Measurements from ENCODE around the gene GPAT3.

The GPAT3 gene

DNA sequence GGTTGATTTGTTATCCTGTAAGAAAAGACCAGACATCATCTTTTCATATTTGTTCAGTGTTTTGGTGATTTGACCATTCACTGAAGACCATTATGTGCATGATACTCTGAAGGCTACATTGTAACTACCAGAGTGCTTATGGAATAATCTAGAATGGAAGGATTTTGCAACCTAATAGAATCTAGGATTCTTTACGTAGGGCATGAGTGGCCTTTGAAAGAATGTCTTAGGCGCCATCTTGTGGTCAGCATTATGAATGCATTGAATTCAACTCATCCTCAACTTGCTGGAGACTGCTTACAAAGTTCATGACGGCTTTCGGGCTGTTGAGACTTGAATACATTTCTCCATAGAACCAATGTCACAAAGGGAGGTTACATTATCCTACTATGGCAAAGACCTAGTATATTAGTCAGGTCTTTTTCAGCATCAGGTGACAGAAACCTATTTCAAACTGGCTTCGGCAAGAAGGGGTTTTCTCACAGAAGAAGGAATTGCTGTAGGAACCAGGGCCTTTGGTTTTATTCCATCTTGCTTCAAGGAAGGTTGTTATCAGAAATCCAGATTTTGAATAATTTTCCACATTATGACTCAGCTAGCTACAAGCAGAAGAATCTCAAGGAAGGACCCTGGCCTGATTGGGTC, 104.1 kb downstream of the GPAT3 start:
- DNase-seq: peak in 32 of 56 donors; percentile 1 to 82 (median 12)

GRCh38 chr4:83643036-83643435, 107.1 kb downstream of the GPAT3 start:
- no peak for DNase-seq

DNA sequence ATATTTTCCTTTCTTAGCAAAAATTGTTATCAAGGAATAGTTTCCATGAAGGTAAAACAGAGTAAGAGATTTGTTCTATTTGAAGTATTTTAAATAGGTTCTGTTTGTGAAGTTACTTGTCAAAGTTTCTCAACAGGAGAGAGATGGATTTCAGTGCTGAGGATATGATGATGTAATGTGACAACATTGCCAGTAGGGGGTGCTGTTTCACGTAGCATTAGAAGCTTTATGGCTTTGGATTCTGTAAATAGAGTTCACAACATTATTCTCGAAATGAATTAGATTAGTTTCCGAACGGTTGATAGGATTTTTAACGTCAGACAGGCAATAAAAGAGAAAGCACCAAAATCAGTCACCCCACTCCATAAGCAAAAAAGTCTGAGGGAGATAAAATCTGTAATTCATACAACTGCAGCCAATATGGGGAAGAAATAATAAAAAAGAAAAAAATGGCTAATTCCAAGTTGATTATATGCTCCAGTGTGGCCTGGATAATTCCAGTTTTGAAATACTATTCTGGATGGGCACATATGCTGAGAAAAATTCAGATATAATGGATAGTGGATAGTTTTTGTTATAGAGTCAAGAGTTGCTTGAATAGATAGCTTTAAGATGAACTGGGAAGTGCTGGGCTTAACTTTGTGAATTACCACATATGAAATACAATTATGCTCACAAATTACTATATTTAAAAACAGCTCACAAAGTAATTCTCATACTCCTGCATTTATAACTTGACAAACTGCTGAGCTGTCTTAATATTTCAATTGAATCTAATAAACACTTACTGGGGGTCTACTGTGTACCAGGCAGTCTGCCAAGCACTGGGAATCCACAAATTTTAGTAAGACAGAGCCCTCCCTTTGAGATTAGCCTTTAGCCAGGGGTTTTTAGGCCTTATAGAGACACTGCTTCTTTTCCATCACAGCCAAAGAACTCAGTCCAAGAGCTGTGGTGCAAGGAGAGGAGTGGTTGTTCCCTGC, 109.1 kb downstream of the GPAT3 start:
- DNase-seq: peak in 9 of 56 donors; percentile 1 to 47 (median 14)

DNA sequence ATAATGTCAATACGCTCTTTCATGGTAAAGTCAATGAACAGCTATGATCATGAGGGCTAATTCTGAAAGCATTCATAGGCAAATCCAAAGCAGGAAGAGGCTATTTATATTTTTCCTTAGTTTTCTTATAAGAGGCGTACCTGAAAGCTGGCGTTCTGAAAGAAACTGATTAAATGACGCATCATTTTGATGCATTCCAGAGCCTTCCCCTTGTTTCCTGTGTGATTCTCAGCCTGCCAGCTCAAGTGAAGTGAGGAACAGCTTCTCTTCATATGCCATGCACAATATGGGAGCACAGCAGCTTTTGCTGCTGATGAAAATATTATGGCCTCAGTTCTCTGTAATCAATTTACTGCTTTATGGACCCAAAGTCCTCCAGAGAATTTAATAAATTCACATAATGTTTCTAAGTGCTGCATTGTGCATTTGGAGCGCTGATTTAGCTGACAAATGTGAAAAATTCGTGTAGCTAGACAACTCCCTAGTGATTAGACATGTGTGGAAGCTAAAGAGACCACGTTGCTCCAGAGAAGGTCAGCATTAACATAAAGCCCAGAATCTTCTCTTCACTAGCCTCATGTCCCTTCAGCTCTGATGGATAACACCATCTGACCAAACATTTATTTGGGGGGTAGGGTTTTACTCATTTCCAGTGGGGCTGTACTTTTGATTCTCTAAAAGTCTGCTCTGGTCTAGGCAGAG, 110.8 kb downstream of the GPAT3 start:
- no peak for DNase-seq

DNA sequence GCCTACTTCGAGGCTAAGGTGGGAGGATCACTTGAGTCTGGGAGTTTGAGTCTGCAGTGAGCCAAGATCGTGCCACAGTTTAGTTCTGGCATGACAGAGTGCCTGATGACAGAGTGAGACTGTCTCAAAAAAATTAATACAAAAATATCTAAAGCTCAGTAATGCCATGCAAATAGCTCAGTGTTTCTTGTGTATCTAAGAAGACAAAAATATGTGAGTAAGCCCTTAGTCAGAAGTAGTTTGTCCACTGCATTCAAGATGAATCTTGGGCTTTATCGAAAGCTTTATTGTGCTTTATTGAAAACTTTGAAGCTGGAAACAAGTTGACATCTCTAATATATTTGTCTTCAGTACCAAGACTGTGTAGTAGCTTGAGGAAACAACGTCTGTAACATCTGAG, 115.9 kb downstream of the GPAT3 start:
- no peak for DNase-seq
